Measurements from ENCODE around the gene LRP8.

The LRP8 gene

DNA sequence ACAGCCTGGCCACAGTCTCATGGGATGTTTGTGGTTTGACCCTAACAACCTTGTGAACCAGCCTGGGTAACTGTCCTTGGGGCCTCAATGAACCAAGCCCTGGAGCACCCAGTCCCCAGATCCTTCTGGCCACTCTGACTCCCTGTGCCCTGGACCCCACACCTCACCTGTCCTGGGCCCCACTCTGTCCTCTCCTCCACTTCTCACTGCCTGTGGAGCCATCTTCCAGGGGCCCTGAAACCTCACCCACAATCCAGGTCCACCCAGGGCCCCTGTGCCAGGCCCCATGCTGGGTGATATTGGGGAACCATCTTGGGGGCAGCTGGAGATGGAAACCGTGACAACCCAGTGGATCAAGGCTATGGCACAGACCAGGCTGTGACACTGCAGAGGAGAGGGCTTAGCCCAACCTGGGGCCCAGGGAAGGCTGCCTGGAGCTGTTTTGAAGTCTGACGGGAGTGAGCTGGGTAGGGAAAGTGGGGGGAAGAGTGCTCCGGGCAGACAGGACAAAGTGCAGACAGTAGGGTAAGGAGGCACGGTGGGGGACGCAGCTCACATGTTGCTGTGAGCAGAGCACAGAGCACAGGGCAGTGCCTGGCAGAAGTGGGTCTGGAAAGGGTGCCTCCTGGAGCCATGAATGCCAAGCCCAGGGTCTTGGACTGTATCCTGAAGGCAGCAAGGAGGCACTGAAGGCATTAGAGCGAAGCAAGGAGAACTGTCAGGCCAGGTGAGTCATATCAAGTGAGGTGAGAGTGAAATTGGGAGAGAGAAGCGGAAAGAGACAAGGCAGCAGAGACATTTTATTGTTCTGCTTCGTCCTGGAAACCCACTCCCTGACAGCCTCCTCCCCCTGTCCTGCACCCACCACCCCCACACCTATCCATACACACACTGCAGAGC is 12.1 kb upstream of the LRP8 start:
- DNase-seq: no peak

- no peak for DNase-seq
These were observed 10.6 kb upstream of the LRP8 start for GRCh38 chr1:53338423-53338822.

GRCh38 chr1:53337499-53337898 is 9.6 kb upstream of the LRP8 start:
- DNase-seq: no peak

GRCh38 chr1:53336146-53336545 is 8.3 kb upstream of the LRP8 start:
- DNase-seq: no peak

DNA sequence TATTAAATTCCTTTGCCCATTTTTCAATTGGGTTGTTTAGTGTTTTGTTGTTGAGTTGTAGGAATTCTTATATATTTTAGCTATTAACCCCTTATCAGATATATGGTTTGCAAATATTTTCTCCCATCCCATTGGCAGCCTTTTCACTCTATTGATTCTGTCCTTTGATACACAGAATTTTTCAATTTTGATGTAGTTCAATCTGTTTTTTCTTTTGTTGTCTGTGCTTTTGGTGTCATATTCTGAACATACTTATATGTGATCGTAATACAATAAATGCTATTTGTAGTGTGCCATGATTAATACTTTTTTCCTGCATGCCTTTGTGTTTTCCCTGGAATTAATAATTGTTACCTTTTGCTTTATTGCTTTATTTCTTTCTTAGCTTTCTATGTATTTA is 7.8 kb upstream of the LRP8 start:
- no peak for DNase-seq

DNA sequence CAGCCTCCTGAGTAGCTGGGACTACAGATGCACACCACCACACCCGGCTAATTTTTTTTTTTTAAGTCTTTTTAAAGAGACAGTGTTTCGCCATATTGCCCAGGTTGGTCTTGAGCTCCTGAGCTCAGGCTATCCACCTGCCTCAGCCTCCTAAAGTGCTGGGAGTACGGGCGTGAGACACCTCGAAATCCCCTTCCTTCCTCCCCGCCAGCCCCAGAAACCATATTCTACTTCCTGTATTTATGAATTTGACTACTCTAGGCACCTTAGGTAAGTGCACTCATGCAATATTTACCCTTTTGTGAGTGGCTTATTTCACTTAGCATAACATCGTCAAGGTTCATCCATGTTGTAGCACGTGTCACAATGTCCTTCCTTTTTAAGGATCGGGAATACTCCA is 6.9 kb upstream of the LRP8 start:
- DNase-seq: peak in 1 of 2 donors; percentile 15

- DNase-seq: no peak
These were observed 6.4 kb upstream of the LRP8 start for GRCh38 chr1:53334312-53334711.

DNA sequence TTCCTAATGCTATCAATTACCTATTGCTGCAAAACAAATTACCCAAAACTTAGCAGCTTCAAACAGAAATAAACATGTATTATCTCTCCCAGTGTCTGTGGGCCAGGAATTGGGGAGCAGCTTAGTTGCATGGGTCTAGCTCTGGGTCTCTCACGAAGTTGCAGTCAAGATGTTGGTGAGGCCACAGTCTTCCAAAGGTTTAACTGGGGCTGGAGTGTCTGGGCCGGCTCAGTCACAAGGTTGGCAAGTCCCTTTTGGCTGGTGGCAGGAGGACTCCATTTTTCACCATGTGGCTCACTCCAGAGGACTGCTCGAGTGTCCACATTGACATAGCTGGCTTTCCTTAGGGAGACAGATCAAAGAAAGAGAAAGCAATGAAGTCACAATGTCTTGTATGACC is 5.0 kb upstream of the LRP8 start:
- peak in 1 of 2 donors; percentile 19 for DNase-seq

DNA sequence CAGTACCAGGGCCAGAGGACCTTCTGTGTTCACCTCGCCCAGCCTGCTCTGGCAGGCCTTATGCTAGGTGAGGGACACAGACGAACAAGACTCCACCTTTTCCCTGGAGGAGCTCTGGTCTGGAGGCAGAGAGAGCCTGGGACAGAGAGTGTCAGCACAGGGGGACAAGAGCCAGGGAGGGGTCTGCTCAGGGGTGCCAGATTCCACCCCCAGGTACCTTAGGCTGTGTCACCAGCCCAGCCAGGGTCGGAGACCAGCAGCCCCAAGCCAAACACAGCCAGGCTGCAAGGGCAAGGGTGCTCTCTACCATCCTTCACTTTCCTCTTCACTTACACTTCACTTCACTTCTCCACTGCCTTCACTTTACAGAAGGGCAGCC is 4.3 kb upstream of the LRP8 start:
- DNase-seq: no peak

GRCh38 chr1:53331446-53332185 is 3.7 kb upstream of the LRP8 start:
- no peak for DNase-seq

DNA sequence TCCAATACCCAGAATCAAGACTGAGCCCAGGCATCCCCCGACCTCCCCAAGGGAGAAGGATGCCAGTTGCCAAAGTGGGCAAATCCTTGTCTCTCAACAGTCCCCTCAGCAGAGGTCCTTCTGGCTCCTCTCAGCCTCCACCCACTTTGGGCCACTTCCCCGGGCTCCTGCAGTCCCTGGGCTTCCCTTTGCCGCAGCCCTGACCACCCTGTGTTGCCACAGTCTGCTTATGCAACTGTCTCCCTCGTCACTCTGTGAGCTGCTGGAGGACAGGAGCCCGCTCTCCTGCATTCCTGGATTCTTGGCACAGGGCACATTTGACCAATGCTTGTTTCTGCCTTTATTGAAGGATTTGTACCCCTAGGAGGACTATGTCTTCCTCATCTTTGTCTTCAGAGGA is 2.9 kb upstream of the LRP8 start:
- peak; percentile 77 to 84 for DNase-seq

- DNase-seq: no peak
These were observed 950 bp upstream of the LRP8 start for GRCh38 chr1:53328541-53329499.

GRCh38 chr1:53327182-53327913 is 522 bp downstream of the LRP8 start:
- peak; percentile 11 to 13 for DNase-seq

DNA sequence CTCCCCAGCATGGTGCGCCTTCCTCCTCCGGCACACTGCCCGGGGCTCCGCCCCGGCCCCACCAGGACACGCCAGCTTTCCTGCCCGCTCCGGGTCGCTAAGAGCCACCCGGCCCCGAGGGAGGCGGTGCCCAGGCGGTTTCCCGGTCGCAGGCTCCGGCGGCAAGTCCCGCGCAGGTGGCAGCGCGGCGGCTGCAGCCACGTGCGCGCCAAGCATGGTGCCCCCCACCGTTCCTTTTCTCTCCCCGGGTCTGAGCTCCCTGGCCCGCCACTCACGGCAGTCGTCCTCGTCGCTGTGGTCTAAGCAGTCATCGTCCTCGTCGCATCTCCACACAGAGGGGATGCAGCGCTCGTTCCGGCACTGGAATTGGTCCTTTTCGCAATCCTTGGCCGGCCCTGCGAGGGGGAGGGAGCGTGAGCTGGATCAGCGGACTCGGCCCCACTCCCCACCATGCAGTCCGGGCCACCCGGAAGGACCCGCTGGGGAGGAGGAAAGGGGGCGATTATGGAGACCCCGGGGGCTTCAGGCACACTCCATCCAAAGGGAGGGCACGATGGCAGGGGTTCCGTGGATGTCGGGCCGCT is 1.2 kb downstream of the LRP8 start:
- no peak for DNase-seq

DNA sequence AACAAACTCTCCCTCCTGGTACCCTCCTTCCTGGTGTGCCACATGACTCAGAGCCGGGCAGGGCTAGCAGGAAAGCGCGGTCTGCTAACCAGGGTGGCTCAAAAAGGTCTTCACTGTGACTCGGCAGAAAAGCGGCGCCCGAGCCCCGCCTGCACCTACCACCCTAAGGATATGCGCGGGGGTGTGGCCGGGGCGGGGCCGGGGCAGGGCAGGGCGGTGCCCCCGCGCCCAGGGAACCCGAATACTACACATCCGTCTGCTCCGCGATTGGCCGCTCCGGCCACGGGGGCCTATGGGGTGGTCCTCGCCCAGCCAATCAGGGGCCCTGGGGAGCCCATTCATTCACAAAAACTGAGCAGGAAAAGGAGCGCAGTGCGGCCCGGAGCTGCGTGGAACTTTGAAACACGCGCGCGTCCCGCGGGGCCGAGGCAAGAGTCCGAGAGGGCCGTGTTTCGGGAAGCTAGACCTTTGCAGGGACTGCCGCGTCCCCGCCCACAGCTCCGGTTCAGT is 1.7 kb downstream of the LRP8 start:
- peak; percentile 91 to 94 for DNase-seq

DNA sequence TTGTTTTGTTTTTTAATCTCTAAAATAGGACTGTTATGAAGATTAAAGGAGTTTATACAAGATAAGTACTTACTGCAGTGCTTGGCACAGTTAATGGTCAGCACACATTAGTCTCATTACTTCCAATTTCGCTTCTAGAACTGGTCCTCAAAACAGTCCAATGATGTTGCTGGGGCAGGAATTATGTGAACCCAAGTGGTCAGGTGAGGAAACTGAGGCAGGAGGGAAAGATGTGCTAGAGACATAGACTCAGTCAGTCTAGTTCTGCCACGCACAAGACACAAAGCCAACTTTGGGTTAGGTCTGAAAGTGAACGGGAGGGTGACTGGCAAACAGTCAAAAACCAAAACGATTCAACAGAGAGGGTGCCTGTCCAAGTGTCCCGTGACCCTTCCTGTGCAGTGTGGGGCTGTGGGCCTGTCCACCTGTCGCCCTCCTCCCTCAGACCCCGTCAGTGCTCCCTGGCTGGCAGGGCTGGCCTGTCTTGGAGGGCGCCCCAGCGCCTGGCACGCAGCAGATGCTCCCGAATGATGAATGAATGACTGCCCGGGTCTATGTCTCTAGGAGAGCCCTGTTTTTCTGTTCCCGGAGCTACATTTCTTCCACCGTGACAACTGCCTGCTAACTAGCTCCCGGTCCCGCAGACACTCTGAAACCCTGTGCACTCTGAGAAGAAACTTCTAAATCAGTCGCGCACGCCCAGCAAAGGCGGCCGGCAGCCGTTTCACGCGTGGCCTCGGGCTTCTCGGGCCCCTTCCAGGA is 2.4 kb downstream of the LRP8 start:
- no peak for DNase-seq

- DNase-seq: peak; percentile 10 to 27
These were observed 3.1 kb downstream of the LRP8 start for GRCh38 chr1:53324728-53325297.

DNA sequence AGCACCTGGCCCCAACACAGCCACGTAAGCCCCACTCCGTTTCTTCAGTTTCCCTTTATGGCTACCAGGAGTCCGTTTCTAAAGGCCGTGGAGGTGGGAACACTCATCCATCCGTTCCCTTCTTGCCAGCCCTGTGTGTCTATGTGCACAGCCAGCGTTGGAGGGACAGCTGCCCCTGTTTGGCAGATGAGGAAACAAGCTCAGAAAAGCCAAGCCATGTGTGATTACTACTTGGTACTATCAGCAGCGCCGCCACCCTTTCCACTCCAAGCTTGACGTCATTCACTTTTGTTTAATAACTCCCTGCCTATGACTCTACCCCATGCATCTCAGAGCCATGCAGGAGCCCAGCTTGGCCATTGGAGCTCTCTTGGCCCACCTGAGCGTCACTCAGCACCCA is 3.5 kb downstream of the LRP8 start:
- no peak for DNase-seq

GRCh38 chr1:53323316-53323715 is 4.6 kb downstream of the LRP8 start:
- no peak for DNase-seq

GRCh38 chr1:53321776-53322602 is 5.9 kb downstream of the LRP8 start:
- no peak for DNase-seq
